ENCODE measurements around the gene PLEKHO2. TPM values are rescaled to one million over a fixed set of nuclear protein-coding genes. Genes with fewer than 3 reads are reported as not detected.

PLEKHO2 gene
- total and polyA plus RNA-seq, 2 of the 8 experiments (the other 6 are each of a cell fraction or from before 2014, with no cell fraction given), result 16.9 to 20.1 TPM

GRCh38 chr15:64865998-64866520, 24.3 kb downstream of the PLEKHO2 start (continued):
- TF ChIP-seq CHD7 (IDR thresholded peaks at IDR 0.05; ENCODE audit: insufficient replicate concordance, low read length), result no peak
- TF ChIP-seq TEAD4 (IDR thresholded peaks at IDR 0.05; ENCODE audit: low read depth, low read length), result peak; percentile 62; the same call in 1 of the 2 replicates
- no peak for TF ChIP-seq POU5F1 (IDR thresholded peaks at IDR 0.05; ENCODE audit: low read depth, low read length)
- TF ChIP-seq, protein P1, sequence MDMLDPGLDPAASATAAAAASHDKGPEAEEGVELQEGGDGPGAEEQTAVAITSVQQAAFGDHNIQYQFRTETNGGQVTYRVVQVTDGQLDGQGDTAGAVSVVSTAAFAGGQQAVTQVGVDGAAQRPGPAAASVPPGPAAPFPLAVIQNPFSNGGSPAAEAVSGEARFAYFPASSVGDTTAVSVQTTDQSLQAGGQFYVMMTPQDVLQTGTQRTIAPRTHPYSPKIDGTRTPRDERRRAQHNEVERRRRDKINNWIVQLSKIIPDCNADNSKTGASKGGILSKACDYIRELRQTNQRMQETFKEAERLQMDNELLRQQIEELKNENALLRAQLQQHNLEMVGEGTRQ (IDR thresholded peaks at IDR 0.05; ENCODE audit: low read length), result no peak
- TF ChIP-seq JUN (IDR thresholded peaks at IDR 0.05; ENCODE audit: low read depth, low read length), result peak; percentile 64; the same call in 1 of the 2 replicates
- TF ChIP-seq BRCA1 (IDR thresholded peaks at IDR 0.05; ENCODE audit: low read depth, low read length), result no peak
- no peak for TF ChIP-seq ASH2L (IDR thresholded peaks at IDR 0.05; ENCODE audit: low read length)
- no peak for TF ChIP-seq SUZ12 (IDR thresholded peaks at IDR 0.05; ENCODE audit: low read length)
- TF ChIP-seq FOSL1 (IDR thresholded peaks at IDR 0.05; ENCODE audit: insufficient read depth, low read depth, low read length), result no peak
- TF ChIP-seq TCF12 (IDR thresholded peaks at IDR 0.05; ENCODE audit: low read depth, low read length), result no peak

Measured in H1 (cell line).